ENCODE data around the gene F7.
A peak's percentile ranks its signal among the peaks of the same experiment; 100 is the strongest.

F7 gene

GRCh38 chr13:113119822-113120189 lies 14.2 kb downstream of the F7 start:
- no peak for DNase-seq

- no peak for DNase-seq
Measured at GRCh38 chr13:113120300-113121182, 14.9 kb downstream of the F7 start.

- no peak for DNase-seq
Measured at GRCh38 chr13:113121183-113121927, 15.8 kb downstream of the F7 start.

- DNase-seq = no peak
Measured at GRCh38 chr13:113121928-113122471, 16.4 kb downstream of the F7 start.

GRCh38 chr13:113122550-113123225 lies 17.1 kb downstream of the F7 start, which contains the start of gene F10:
F10 (plus strand) TSS chr13:113122799; CDS start chr13:113122856, 57 bp downstream.
- no peak for DNase-seq

- DNase-seq = no peak
Measured at GRCh38 chr13:113123226-113124201, 17.9 kb downstream of the F7 start.

GRCh38 chr13:113124211-113124970 lies 18.8 kb downstream of the F7 start:
- DNase-seq = no peak

- no peak for DNase-seq
Measured at GRCh38 chr13:113125506-113126264, 20.1 kb downstream of the F7 start.

GRCh38 chr13:113126265-113127150 lies 20.9 kb downstream of the F7 start:
- DNase-seq = no peak

- DNase-seq = no peak
Measured at GRCh38 chr13:113129480-113129879, 23.9 kb downstream of the F7 start.

GRCh38 chr13:113129921-113130750 lies 24.5 kb downstream of the F7 start:
- peak; percentile 46 for DNase-seq

GRCh38 chr13:113135281-113135760 lies 29.7 kb downstream of the F7 start:
- DNase-seq = no peak

- DNase-seq = no peak
Measured at GRCh38 chr13:113137691-113138298, 32.2 kb downstream of the F7 start.

GRCh38 chr13:113138792-113139551 lies 33.4 kb downstream of the F7 start:
- no peak for DNase-seq

- DNase-seq = no peak
Measured at GRCh38 chr13:113139577-113139976, 34.0 kb downstream of the F7 start.

- no peak for DNase-seq
Measured at GRCh38 chr13:113140677-113141600, 35.3 kb downstream of the F7 start.

Measured in stimulated activated CD4-positive, alpha-beta T cell treated with anti-CD3 and anti-CD28 coated beads, Interleukin-12 subunit alpha, Interleukin-12 subunit beta, amount 100 ng/mL, for 4 hours (primary cell).